Activated CD4-positive, alpha-beta memory T cell treated with anti-CD3 and anti-CD28 coated beads, Interleukin-2, amount 10 ng/mL, durations not matched to agents 7 days and 5 days (primary cell): Measurements from ENCODE around the gene SYP. TPM values are rescaled to one million over a fixed set of nuclear protein-coding genes. Genes with fewer than 3 reads are reported as not detected.

Source experiments
- CTCF ChIA-PET: fragments of 350-600 bp; sonication (Branson Sonifier 250); formaldehyde crosslinking; loops from one replicate; lab custom pipeline; 2021; ENCODE audit warnings: antibody characterized with exemption, inconsistent platforms; lab: Charles Lee
- POLR2A ChIA-PET: fragments of 350-600 bp; sonication (Branson Sonifier 250); formaldehyde crosslinking; loops from one replicate; lab custom pipeline; 2021; ENCODE audit warnings: antibody characterized with exemption; lab: Charles Lee
- DNase-seq: peaks from one replicate; pipeline ENCODE4 v3.0.0-alpha.2; 2020
- H3K27ac Mint-ChIP-seq: one replicate; pipeline ENCODE4 v1.8.0; 2021; ENCODE audit warnings: mild to moderate bottlenecking, mixed read lengths
- H3K27me3 Mint-ChIP-seq: one replicate; pipeline ENCODE4 v1.8.0; 2021; ENCODE audit warnings: mixed read lengths
- H3K36me3 Mint-ChIP-seq: one replicate; pipeline ENCODE4 v1.8.0; 2021; ENCODE audit warnings: low read depth, mixed read lengths
- H3K4me1 Mint-ChIP-seq: one replicate; pipeline ENCODE4 v1.8.0; 2021; ENCODE audit warnings: mixed read lengths
- H3K4me3 Mint-ChIP-seq: one replicate; pipeline ENCODE4 v1.8.0; 2021; ENCODE audit warnings: mild to moderate bottlenecking, mixed read lengths
- H3K9me3 Mint-ChIP-seq: one replicate; pipeline ENCODE4 v1.8.0; 2021; ENCODE audit warnings: mixed read lengths
- total RNA-seq, 2 experiments: library from RNA; stranded (reverse); gene quantifications; one replicate each; pipeline ENCODE4 v1.2.3, GENCODE V29; 2021

Gene SYP
- 1 to 10 TPM; 1.1 to 1.2 TPM for total RNA-seq

GRCh38 chrX:49199906-49200771, at the start of gene SYP:
SYP (minus strand) TSS chrX:49200193; CDS start chrX:49200186, 7 bp downstream.
- peak; percentile 88 for DNase-seq
- ChIA-PET POLR2A (interaction anchor here (0.8 kb wide), 1 partner anchor 120 kb away, joined by 3 read pairs; no protein-coding TSS in a partner anchor), CTCF (interaction anchor here (0.7 kb wide), 1 partner anchor 92 kb away, joined by 3 read pairs; no protein-coding TSS in a partner anchor)
- Mint-ChIP-seq H3K27ac (no peak within 1 kb of the TSS), H3K4me3 (peak within 1 kb of the TSS; percentile 34), H3K4me1 (peaks cover 20% of the 10 kb centered on the region), H3K36me3 (no peaks in the 10 kb centered on the region), H3K27me3 (peaks cover 10% of the 10 kb centered on the region), H3K9me3 (no peaks in the 10 kb centered on the region)

DNA sequence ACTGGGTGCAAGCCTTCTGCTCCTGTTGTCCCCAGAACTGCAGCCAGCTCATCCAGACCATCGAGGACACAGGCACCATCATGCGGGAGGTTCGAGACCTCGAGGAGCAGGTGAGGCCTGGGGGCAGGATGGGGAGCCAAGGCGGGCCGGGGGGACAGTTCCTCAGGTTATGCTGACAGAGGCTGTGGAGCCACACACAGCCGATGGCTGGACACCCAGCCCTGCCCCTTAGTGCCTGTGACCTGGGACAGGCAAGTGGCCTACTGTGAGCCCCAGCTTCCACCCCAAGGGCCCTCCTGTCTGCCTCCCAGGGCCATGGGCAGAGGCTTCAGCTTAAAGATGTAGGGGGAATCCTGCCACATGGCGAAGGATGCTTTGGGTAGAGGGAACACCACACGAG, 49.6 kb upstream of the SYP start:
- no peaks in the 10 kb centered on the region for H3K9me3 Mint-ChIP-seq
- POLR2A ChIA-PET = interaction anchor here (1.3 to 1.4 kb wide), 2 partner anchors 14 to 28 kb away, joined by 5 read pairs; partner anchors contain the start of gene FOXP3
- DNase-seq = no peak
- peaks cover 27% of the 10 kb centered on the region for H3K36me3 Mint-ChIP-seq
- no peak overlapping the region for H3K4me3 Mint-ChIP-seq
- no peaks in the 10 kb centered on the region for H3K27me3 Mint-ChIP-seq
- peaks cover 6% of the 10 kb centered on the region for H3K4me1 Mint-ChIP-seq
- H3K27ac Mint-ChIP-seq = no peak overlapping the region
- CTCF ChIA-PET = no interaction called here

DNA sequence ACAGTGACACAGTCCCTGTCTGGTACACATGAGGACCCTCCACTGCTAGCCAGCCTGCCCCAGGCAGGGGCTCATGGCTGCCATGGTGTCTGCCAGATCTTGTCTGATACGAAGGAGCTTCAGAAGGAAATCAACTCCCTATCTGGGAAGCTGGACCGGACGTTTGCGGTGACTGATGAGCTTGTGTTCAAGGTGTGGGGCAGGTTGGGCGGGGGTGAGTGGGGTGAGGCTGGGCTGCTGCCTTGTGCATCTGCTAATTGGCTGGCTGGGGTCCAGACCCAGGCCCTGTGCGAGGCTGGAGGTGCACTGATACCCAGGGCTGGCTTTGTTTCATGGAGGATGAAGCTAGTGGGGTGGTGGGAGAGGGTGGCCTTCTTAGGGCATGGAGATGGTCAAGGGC, 49.1 kb upstream of the SYP start:
- Mint-ChIP-seq H3K27me3 (no peaks in the 10 kb centered on the region), H3K4me3 (no peak overlapping the region), H3K9me3 (no peaks in the 10 kb centered on the region), H3K27ac (no peak overlapping the region), H3K4me1 (peaks cover 6% of the 10 kb centered on the region), H3K36me3 (peaks cover 31% of the 10 kb centered on the region)
- ChIA-PET POLR2A (interaction anchor here (1.3 to 1.4 kb wide), 2 partner anchors 15 to 28 kb away, joined by 5 read pairs; partner anchors contain the start of gene FOXP3), CTCF (no interaction called here)
- DNase-seq = no peak

- no peak for DNase-seq
- Mint-ChIP-seq H3K27me3 (no peaks in the 10 kb centered on the region), H3K36me3 (peaks cover 35% of the 10 kb centered on the region), H3K4me3 (no peak overlapping the region), H3K9me3 (no peaks in the 10 kb centered on the region), H3K27ac (no peak overlapping the region), H3K4me1 (peaks cover 6% of the 10 kb centered on the region)
- CTCF ChIA-PET = no interaction called here
- POLR2A ChIA-PET = interaction anchor here (0.5 to 1.4 kb wide), 2 partner anchors 13 to 29 kb away, joined by 3 to 5 read pairs; no protein-coding TSS in a partner anchor
Measured at GRCh38 chrX:49247916-49248811, 48.2 kb upstream of the SYP start.

DNA sequence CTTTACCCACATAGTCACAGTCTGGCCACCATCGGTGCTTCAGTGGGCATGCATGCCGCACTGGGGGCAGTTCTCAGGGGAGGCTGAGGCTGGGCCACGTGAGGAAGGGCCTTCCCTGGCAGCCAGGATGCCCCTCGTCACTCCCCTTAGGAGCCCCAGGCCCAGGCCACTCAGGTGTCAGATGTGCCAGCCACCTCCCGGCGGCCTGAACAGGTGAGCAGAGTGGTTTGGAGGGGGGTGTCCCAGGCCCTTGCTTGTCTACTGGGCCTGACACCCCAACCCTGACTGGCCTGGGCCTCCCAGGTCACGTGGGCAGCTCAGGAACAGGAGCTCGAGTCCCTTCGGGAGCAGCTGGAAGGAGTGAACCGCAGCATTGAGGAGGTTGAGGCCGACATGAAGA, 47.4 kb upstream of the SYP start:
- ChIA-PET POLR2A (no interaction called here), CTCF (no interaction called here)
- DNase-seq = no peak
- H3K4me3 Mint-ChIP-seq = no peak overlapping the region
- H3K27ac Mint-ChIP-seq = no peak overlapping the region
- H3K9me3 Mint-ChIP-seq = no peaks in the 10 kb centered on the region
- H3K27me3 Mint-ChIP-seq = no peaks in the 10 kb centered on the region
- peaks cover 6% of the 10 kb centered on the region for H3K4me1 Mint-ChIP-seq
- peaks cover 36% of the 10 kb centered on the region for H3K36me3 Mint-ChIP-seq

DNA sequence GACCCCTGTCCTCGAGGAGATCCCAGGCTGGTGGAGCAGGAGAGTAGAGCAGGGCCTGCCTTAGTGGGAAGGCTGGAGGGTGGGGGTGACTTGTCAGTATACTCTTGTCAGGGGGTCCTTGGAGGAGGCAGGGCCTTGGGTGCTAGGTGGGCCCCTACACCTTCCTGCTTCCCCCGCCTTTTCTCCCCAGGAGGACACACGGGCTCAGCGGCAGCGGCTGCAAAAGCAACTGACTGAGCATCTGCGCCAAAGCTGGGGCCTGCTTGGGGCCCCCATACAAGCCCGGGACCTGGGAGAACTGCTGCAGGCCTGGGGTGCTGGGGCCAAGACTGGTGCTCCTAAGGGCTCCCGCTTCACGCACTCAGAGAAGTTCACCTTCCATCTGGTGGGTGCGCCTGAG, 46.5 kb upstream of the SYP start:
- ChIA-PET CTCF (no interaction called here), POLR2A (no interaction called here)
- Mint-ChIP-seq H3K27ac (no peak overlapping the region), H3K9me3 (no peaks in the 10 kb centered on the region), H3K27me3 (no peaks in the 10 kb centered on the region), H3K4me3 (no peak overlapping the region), H3K36me3 (peaks cover 34% of the 10 kb centered on the region), H3K4me1 (peaks cover 6% of the 10 kb centered on the region)
- DNase-seq = no peak

GRCh38 chrX:49244207-49244606, 44.2 kb upstream of the SYP start:
- Mint-ChIP-seq H3K27me3 (no peaks in the 10 kb centered on the region), H3K4me3 (no peak overlapping the region), H3K27ac (no peak overlapping the region), H3K4me1 (peaks cover 5% of the 10 kb centered on the region), H3K9me3 (no peaks in the 10 kb centered on the region), H3K36me3 (peaks cover 33% of the 10 kb centered on the region)
- POLR2A ChIA-PET = no interaction called here
- DNase-seq = no peak
- CTCF ChIA-PET = no interaction called here

- ChIA-PET POLR2A (no interaction called here), CTCF (no interaction called here)
- peaks cover 30% of the 10 kb centered on the region for H3K36me3 Mint-ChIP-seq
- no peaks in the 10 kb centered on the region for H3K9me3 Mint-ChIP-seq
- H3K4me3 Mint-ChIP-seq = no peak overlapping the region
- H3K27ac Mint-ChIP-seq = no peak overlapping the region
- H3K27me3 Mint-ChIP-seq = no peaks in the 10 kb centered on the region
- peaks cover 5% of the 10 kb centered on the region for H3K4me1 Mint-ChIP-seq
- DNase-seq = no peak
Measured at GRCh38 chrX:49243166-49243565, 43.2 kb upstream of the SYP start.

DNA sequence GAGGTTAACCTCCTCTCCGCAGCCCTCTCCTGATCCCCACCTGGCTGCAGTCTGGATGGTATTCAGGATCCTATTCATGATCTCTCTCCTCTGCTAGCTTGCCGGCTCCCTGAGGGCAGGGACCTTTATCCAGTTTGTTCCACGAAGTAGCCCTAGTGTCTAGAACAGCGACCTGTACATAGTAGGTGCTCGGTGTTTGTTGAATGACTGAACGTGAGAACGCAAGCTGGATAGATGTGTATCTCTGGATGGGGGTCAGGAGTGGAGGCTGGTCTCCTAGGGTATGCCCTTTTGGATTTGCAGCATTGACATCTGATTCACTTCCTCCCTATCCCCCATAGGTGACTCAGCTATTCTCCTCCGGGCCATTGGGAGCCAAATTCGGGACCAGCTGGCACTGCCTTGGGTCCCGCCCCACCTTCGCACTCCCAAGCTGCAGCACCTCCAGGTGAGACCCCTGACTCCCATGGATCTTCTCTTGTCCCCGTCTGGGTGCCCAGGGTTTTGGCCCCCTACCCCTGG, 42.6 kb upstream of the SYP start:
- Mint-ChIP-seq H3K36me3 (peaks cover 30% of the 10 kb centered on the region), H3K27me3 (no peaks in the 10 kb centered on the region), H3K4me1 (peaks cover 5% of the 10 kb centered on the region), H3K27ac (no peak overlapping the region), H3K4me3 (no peak overlapping the region), H3K9me3 (no peaks in the 10 kb centered on the region)
- POLR2A ChIA-PET = no interaction called here
- CTCF ChIA-PET = no interaction called here
- no peak for DNase-seq

GRCh38 chrX:49238735-49239134, 38.7 kb upstream of the SYP start:
- CTCF ChIA-PET = no interaction called here
- peaks cover 24% of the 10 kb centered on the region for H3K4me1 Mint-ChIP-seq
- POLR2A ChIA-PET = no interaction called here

GRCh38 chrX:49237060-49237459, 37.1 kb upstream of the SYP start:
- Mint-ChIP-seq H3K9me3 (no peaks in the 10 kb centered on the region), H3K4me3 (peak overlapping the region; percentile 92), H3K27ac (peak overlapping the region; percentile 76), H3K4me1 (peaks cover 27% of the 10 kb centered on the region), H3K36me3 (peaks cover 19% of the 10 kb centered on the region), H3K27me3 (no peaks in the 10 kb centered on the region)
- ChIA-PET CTCF (no interaction called here), POLR2A (no interaction called here)
- DNase-seq = no peak

More at GRCh38 chrX:49238735-49239134, 38.7 kb upstream of the SYP start:
- Mint-ChIP-seq H3K36me3 (peaks cover 27% of the 10 kb centered on the region), H3K27ac (no peak overlapping the region), H3K9me3 (no peaks in the 10 kb centered on the region), H3K27me3 (no peaks in the 10 kb centered on the region), H3K4me3 (no peak overlapping the region)
- no peak for DNase-seq

GRCh38 chrX:49233887-49234555, 34.0 kb upstream of the SYP start:
- ChIA-PET POLR2A (interaction anchor here (0.8 to 1.1 kb wide), 2 partner anchors 35 to 38 kb away, joined by 3 to 4 read pairs; no protein-coding TSS in a partner anchor), CTCF (no interaction called here)
- Mint-ChIP-seq H3K27ac (no peak overlapping the region), H3K4me1 (peaks cover 44% of the 10 kb centered on the region), H3K27me3 (no peaks in the 10 kb centered on the region), H3K9me3 (no peaks in the 10 kb centered on the region), H3K36me3 (peaks cover 11% of the 10 kb centered on the region), H3K4me3 (no peak overlapping the region)
- DNase-seq = no peak
